Activated CD4-positive, alpha-beta T cell treated with anti-CD3 and anti-CD28 coated beads, Interleukin-2, amount 10 ng/mL, durations not matched to agents 24 days and 14 days (primary cell): ENCODE data around the gene ZFAND2A. TPM values are rescaled to one million over a fixed set of nuclear protein-coding genes. Genes with fewer than 3 reads are reported as not detected.
"Not testable (repeated sequence)": the region's sequence is repeated elsewhere in the genome, so short reads cannot be mapped to it uniquely, and the experiment has no call there.

Experiments used
- DNase-seq: peaks from one replicate; pipeline ENCODE4 v3.0.0; 2022
- H3K27ac Mint-ChIP-seq: one replicate; pipeline ENCODE4 v1.8.0; 2022; ENCODE audit warnings: mild to moderate bottlenecking, mixed read lengths
- H3K27me3 Mint-ChIP-seq: one replicate; pipeline ENCODE4 v1.8.0; 2022; ENCODE audit warnings: mixed read lengths
- H3K36me3 Mint-ChIP-seq: one replicate; pipeline ENCODE4 v1.8.0; 2022; ENCODE audit warnings: low read depth, mild to moderate bottlenecking, mixed read lengths
- H3K4me1 Mint-ChIP-seq: one replicate; pipeline ENCODE4 v1.8.0; 2021; ENCODE audit warnings: mixed read lengths
- H3K4me3 Mint-ChIP-seq: one replicate; pipeline ENCODE4 v1.8.0; 2022; ENCODE audit warnings: mild to moderate bottlenecking, moderate library complexity, mixed read lengths
- H3K9me3 Mint-ChIP-seq: one replicate; pipeline ENCODE4 v1.8.0; 2021; ENCODE audit warnings: mixed read lengths
- intact Hi-C: fragments of 100-400 bp; cut with micrococcal nuclease; formaldehyde crosslinking; loops from one replicate; pipeline ENCODE4 v1.15.1; 2023
- total RNA-seq: library from RNA; stranded (reverse); gene quantifications from 2 replicates; pipeline ENCODE4 v1.2.3, GENCODE V29; 2022

The ZFAND2A gene
- total RNA-seq, 1 donor from 2014 or later: 24.2 TPM

DNA sequence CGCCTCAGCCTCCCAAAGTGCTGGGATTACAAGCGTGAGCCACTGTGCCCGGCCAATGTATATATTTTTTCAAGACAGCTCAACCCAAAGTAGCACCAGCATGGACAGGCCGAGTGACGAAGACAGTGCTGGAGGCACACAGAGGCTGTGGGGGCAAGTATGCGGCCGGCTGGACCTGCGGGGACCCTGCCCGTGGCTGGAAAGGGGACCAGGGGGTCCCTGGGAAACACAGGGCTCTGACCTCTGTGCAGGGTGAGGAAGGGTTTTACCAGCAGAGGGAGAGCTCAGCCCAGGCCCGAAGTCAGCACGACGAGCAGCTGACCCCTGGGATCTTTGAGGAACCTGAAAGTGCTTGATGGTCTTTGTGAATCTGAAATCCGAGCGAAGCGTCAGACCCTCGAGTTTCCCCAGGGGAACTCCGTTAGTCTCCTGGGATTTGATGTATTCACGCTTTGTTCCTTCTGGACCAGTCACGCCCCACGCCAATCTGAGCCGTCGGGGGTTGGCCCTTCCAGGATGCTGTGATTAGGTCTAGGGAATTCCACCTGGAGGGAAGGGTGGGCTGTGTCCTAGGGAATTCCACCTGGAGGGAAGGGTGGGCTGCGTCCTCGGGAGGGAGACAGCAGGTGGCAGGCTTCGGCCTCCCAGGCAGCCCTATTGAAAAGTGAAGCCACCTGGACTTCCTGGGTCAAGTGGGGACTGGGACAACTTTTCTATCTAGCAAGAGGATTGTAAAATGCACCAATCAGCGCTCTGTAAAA, 10.9 kb upstream of the ZFAND2A start:
- no peaks in the 10 kb centered on the region for H3K9me3 Mint-ChIP-seq
- peaks cover 13% of the 10 kb centered on the region for H3K4me1 Mint-ChIP-seq
- no peak for DNase-seq
- H3K4me3 Mint-ChIP-seq: no peak overlapping the region
- H3K27ac Mint-ChIP-seq: no peak overlapping the region
- intact Hi-C loops: loop anchor here (1.0 kb wide), 1 partner anchor 11 kb away; the partner anchor contains the start of gene ZFAND2A
- H3K27me3 Mint-ChIP-seq: no peaks in the 10 kb centered on the region
- no peaks in the 10 kb centered on the region for H3K36me3 Mint-ChIP-seq

DNA sequence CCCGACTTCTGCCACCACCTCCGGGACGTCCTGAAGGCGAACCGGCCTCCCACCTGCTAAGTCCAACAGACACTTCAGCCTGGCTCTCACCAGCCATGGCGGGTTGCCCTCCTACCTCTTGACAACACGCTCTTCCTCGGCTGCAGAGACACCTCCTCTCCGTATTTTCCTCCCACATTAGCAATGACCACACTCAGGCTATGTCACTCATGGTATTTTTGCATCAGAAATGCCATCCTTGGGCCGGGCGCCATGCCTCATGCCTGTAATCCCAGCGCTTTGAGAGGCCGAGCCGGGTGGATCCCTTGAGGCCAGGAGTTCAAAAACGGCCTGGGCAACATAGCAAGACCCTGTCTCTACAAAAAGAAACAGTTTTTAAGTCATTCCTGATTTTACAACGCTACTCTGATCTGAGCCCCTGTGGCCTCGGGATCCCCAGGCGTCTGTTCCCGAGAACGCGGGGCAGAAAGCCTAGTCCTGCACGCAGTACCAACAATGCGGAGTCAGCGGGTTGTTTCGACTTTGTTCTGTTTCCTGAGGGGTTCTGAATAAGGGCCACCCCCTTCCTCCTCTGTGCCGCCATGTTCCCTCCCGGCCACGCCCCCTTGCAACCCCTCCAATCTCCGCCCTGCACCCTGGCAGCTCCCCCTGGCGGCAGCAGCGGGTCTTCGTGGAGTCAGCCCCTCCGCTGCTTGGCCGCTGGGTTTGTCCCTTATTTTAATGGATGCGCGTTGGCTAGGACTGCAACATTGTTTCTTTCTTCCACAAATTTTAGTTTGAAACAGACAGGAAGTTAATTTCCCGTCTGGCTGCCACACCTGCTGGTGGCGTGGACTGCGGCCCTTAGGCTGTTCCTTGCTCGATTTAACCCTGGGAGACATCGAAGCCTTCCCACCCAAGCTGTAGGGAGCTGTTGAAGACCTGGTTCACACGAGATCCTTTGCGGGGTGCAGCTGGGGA, 9.7 kb upstream of the ZFAND2A start:
- intact Hi-C loops: loop anchor here (1.0 kb wide), 1 partner anchor 9 kb away; the partner anchor contains the start of gene ZFAND2A
- peak overlapping the region; percentile 87 for H3K27ac Mint-ChIP-seq
- H3K9me3 Mint-ChIP-seq: no peaks in the 10 kb centered on the region
- H3K27me3 Mint-ChIP-seq: no peaks in the 10 kb centered on the region
- H3K4me3 Mint-ChIP-seq: peak overlapping the region; percentile 83
- peak; percentile 97 for DNase-seq
- H3K36me3 Mint-ChIP-seq: no peaks in the 10 kb centered on the region
- peaks cover 11% of the 10 kb centered on the region for H3K4me1 Mint-ChIP-seq

- no peak overlapping the region for H3K27ac Mint-ChIP-seq
- no peak for DNase-seq
- intact Hi-C loops: no loop called here
Observed at GRCh38 chr7:1168422-1168821, 8.4 kb upstream of the ZFAND2A start.

DNA sequence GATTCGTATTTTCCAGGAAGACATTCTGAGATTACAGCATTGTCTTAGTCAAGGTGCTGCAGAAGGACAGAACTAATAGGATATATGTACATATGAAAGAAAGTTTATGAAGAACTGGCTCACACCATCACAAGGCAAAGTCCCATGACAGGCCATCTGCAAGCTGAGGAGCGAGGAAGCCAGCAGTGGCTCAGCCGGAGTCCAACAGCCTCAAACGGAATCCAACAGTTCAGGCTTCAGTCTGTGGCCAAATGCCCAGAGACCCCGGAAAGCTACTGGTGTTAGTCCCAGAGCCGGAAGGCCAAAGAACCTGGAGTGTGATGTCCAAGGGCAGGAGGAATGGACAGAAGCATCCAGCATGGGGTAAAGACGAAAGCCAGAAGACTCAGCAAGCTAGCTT, 4.4 kb upstream of the ZFAND2A start:
- peaks cover 6% of the 10 kb centered on the region for H3K36me3 Mint-ChIP-seq
- H3K4me1 Mint-ChIP-seq: peaks cover 11% of the 10 kb centered on the region
- H3K27me3 Mint-ChIP-seq: no peaks in the 10 kb centered on the region
- H3K27ac Mint-ChIP-seq: no peak overlapping the region
- DNase-seq: no peak
- no peak overlapping the region for H3K4me3 Mint-ChIP-seq
- intact Hi-C loops: loop anchor here (5.0 kb wide), 1 partner anchor 368 kb away; the partner anchor contains the start of gene MAFK
- no peaks in the 10 kb centered on the region for H3K9me3 Mint-ChIP-seq

More at GRCh38 chr7:1168422-1168821, 8.4 kb upstream of the ZFAND2A start:
- Mint-ChIP-seq H3K4me3 (no peak overlapping the region), H3K36me3 (no peaks in the 10 kb centered on the region), H3K27me3 (no peaks in the 10 kb centered on the region), H3K4me1 (peaks cover 11% of the 10 kb centered on the region), H3K9me3 (no peaks in the 10 kb centered on the region)

GRCh38 chr7:1163121-1163520, 3.1 kb upstream of the ZFAND2A start:
- Mint-ChIP-seq H3K27me3 (no peaks in the 10 kb centered on the region), H3K36me3 (peaks cover 12% of the 10 kb centered on the region), H3K27ac (no peak overlapping the region), H3K9me3 (no peaks in the 10 kb centered on the region), H3K4me1 (peaks cover 14% of the 10 kb centered on the region), H3K4me3 (no peak overlapping the region)
- intact Hi-C loops: loop anchor here (5.0 kb wide), 1 partner anchor 369 kb away; the partner anchor contains the start of gene MAFK
- no peak for DNase-seq

- intact Hi-C loops: loop anchor here (1.0 to 5.0 kb wide), 5 partner anchors 10 to 372 kb away; partner anchors contain the start of genes GPR146 and MAFK
- Mint-ChIP-seq H3K4me3 (peak overlapping the region; percentile 81), H3K36me3 (peaks cover 29% of the 10 kb centered on the region), H3K27ac (peak overlapping the region; percentile 89), H3K4me1 (peaks cover 18% of the 10 kb centered on the region), H3K27me3 (no peaks in the 10 kb centered on the region), H3K9me3 (no peaks in the 10 kb centered on the region)
- no peak for DNase-seq
Observed at GRCh38 chr7:1160670-1161021, 650 bp upstream of the ZFAND2A start.

DNA sequence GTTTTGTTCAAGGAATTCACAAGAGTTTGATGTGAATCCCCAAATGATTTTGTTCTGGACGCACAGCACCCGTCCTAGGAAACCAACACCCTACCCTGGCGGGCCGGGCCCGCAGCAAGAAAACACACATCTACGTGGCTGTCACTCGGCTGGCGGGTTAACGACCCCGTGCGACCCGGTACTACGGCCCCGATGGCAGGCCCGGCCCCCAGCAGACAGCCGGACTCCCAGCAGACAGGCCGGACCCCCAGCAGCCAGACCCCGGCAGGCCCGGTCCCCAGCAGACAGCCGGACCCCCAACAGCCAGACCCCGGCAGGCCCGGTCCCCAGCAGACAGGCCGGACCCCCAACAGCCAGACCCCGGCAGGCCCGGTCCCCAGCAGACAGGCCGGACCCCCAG, 765 bp downstream of the ZFAND2A start:
- H3K27me3 Mint-ChIP-seq, intact Hi-C loops, H3K9me3 Mint-ChIP-seq, DNase-seq: not testable (repeated sequence)
- Mint-ChIP-seq H3K36me3 (peaks cover 41% of the 10 kb centered on the region), H3K4me3 (peak overlapping the region; percentile 93), H3K4me1 (peaks cover 18% of the 10 kb centered on the region), H3K27ac (peak overlapping the region; percentile 82)

DNA sequence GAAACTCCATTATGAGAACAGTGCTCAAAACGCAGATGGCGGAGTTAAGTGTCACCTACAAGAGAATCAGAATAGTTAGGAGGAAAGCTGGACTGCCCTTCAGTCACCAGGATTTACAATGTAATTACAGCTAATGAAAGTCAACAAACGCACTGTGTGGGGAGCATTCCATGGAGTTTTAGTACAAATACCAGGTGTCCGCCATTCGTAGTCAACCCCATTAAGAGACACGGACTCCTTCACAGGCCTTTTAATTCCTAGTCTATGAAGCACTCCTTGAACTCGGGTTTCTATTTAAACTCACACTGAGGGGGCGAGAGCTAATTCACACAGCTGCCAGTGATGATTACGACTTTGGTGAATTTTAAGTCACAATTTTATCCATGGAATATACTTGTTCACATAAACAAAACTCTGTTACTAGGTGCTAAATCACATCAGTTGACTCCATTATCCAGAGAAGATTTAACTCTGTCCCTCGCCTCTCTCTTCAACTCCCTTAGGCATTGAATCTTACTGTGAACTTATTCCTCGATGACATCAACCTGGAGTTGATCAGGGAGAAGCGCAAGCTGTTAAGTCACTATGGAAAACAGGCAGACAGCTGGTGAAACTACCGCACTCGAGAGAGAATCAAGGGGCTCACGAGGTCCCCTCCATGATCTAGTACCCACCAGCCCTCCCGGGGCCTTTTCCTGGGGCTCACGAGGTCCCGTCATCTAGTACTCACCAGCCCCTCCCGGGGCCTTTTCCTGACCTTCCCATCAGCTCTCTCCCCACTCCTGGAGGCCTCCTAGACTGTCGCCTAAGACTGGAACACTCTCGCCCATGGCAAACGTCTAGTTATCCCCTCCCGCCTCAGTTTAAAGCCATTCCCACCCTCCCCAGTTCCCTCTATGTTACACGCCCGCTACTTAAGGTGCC, 1.5 kb downstream of the ZFAND2A start:
- Mint-ChIP-seq H3K9me3 (no peaks in the 10 kb centered on the region), H3K4me3 (peak overlapping the region; percentile 93), H3K27me3 (no peaks in the 10 kb centered on the region), H3K27ac (peak overlapping the region; percentile 82), H3K36me3 (peaks cover 48% of the 10 kb centered on the region), H3K4me1 (peaks cover 18% of the 10 kb centered on the region)
- DNase-seq: no peak
- intact Hi-C loops: no loop called here

- intact Hi-C loops: no loop called here
- Mint-ChIP-seq H3K4me3 (no peak overlapping the region), H3K9me3 (no peaks in the 10 kb centered on the region), H3K36me3 (peaks cover 56% of the 10 kb centered on the region), H3K27me3 (no peaks in the 10 kb centered on the region), H3K4me1 (peaks cover 18% of the 10 kb centered on the region), H3K27ac (no peak overlapping the region)
- no peak for DNase-seq
Observed at GRCh38 chr7:1156782-1157535, 3.0 kb downstream of the ZFAND2A start.

DNA sequence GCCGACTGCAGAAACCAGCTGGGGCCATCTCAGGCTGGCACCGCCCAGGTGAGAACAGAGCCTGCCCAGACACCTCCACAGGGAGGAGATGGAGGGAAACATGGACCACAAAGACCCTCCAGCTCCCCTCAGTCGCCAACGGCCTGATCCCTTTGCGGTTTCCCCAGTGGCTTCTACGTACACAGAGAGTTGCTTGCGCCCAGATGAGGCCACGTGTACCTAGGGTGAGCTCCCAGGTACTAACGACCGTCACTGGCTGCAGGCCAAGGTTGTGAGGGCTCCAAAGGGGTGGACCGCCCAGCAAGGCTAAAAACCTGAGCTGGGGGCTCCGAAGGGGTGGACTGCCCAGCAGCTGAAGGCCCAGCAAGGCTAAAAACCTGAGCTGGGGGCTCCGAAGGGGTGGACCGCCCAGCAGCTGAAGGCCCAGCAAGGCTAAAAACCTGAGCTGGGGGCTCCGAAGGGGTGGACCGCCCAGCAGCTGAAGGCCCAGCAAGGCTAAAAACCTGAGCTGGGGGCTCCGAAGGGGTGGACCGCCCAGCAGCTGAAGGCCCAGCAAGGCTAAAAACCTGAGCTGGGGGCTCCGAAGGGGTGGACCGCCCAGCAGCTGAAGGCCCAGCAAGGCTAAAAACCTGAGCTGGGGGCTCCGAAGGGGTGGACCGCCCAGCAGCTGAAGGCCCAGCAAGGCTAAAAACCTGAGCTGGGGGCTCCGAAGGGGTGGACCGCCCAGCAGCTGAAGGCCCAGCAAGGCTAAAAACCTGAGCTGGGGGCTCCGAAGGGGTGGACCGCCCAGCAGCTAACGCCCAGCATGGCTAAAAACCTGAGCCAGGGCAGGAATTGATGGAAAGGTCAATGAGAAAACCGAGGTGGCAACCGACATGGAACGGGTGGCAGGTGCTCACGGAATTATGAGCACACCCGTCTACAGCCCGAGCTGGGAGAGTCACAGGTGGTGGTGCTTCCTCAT, 3.9 kb downstream of the ZFAND2A start:
- intact Hi-C loops, H3K27ac Mint-ChIP-seq: not testable (repeated sequence)
- H3K4me1 Mint-ChIP-seq: peaks cover 14% of the 10 kb centered on the region

DNA sequence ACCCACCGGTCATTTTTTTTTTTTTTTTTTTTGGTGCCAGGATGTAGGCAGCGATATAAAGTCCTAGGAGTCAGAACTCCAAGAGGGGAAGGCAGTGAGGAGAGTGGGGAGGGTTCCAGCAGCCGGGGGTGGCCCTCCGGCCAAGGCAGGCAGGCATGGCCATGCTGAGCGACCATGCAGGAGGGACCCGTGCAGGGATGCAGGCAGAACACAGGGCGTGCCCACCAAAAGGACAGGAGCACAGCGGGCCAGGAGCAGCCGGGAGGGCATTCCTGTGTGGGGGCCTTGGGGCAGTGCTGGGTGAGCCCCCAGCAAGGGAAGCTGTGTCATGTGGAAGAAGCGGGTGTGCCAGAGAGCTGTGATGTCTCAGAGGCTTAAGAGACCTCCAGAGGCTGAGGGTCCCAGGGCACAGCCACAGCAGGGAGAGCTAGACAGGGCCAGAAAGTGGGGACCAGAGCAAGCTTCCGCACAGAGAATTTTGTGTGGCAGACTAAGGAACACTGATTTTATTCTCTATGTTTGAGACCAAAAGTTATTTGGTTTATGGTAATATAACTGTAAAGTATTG, 5.7 kb downstream of the ZFAND2A start:
- Mint-ChIP-seq H3K9me3 (no peaks in the 10 kb centered on the region), H3K4me1 (peaks cover 10% of the 10 kb centered on the region), H3K4me3 (no peak overlapping the region), H3K27me3 (no peaks in the 10 kb centered on the region), H3K36me3 (peaks cover 64% of the 10 kb centered on the region), H3K27ac (no peak overlapping the region)
- intact Hi-C loops: no loop called here
- DNase-seq: no peak

More for the DNA sequence above, 3.9 kb downstream of the ZFAND2A start:
- H3K36me3 Mint-ChIP-seq: peaks cover 61% of the 10 kb centered on the region
- DNase-seq, H3K9me3 Mint-ChIP-seq, H3K27me3 Mint-ChIP-seq, H3K4me3 Mint-ChIP-seq: not testable (repeated sequence)
